Fibroblast of mammary gland (primary cell): ENCODE data around the gene MAN1A1.
A peak's percentile ranks its signal among the peaks of the same experiment; 100 is the strongest.

Experiments used
- DNase-seq: peaks from one replicate; pipeline ENCODE4 v3.0.0-alpha.2; 2010; ENCODE audit warnings: low read depth
- H3K4me3 ChIP-seq: 2 replicates; pipeline ENCODE4 v1.5.1; 2011; ENCODE audit warnings: low read depth, mild to moderate bottlenecking, low read length, moderate library complexity; ENCODE audit not compliant: control insufficient read depth
- TF ChIP-seq, protein P1 (sequence below): conservative IDR thresholded peaks from 2 replicates; pipeline ENCODE4 v1.5.1; 2011; ENCODE audit warnings: low read depth, low read length, inconsistent platforms; ENCODE audit not compliant: control insufficient read depth, insufficient read depth

MAN1A1 gene

DNA sequence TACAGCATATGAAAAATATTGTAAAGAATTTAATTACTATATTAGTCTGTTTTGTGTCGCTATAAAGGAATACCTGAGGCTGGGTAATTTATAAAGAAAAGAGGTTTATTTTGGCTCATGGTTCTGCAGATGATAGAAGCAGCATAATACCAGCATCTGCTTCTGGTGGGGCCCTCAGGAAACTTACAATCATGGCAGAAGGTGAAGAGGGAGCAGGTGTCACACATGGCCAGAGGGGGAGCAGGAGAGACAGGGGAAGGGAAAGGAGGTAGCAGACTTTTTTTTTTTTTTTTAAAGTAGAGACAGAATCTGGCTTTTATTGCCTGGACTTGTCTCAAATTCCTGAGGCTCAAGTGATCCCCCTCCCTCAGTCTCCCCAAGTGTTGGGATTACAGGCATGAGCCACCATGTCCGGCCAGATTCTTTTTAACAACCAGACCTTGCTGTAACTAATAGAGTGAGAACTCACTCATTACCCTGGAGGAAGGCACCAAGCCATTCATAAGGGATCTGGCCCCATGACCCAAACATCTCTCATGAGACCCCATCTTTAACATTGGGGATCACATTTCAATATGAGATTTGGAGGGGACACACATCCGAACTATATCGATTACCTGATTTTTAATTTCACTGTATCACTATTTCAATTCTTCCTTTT lies 64.6 kb downstream of the MAN1A1 start:
- no peak overlapping the region for H3K4me3 ChIP-seq
- no peak for DNase-seq
- TF ChIP-seq, protein P1, sequence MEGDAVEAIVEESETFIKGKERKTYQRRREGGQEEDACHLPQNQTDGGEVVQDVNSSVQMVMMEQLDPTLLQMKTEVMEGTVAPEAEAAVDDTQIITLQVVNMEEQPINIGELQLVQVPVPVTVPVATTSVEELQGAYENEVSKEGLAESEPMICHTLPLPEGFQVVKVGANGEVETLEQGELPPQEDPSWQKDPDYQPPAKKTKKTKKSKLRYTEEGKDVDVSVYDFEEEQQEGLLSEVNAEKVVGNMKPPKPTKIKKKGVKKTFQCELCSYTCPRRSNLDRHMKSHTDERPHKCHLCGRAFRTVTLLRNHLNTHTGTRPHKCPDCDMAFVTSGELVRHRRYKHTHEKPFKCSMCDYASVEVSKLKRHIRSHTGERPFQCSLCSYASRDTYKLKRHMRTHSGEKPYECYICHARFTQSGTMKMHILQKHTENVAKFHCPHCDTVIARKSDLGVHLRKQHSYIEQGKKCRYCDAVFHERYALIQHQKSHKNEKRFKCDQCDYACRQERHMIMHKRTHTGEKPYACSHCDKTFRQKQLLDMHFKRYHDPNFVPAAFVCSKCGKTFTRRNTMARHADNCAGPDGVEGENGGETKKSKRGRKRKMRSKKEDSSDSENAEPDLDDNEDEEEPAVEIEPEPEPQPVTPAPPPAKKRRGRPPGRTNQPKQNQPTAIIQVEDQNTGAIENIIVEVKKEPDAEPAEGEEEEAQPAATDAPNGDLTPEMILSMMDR: peak; percentile 20

DNA sequence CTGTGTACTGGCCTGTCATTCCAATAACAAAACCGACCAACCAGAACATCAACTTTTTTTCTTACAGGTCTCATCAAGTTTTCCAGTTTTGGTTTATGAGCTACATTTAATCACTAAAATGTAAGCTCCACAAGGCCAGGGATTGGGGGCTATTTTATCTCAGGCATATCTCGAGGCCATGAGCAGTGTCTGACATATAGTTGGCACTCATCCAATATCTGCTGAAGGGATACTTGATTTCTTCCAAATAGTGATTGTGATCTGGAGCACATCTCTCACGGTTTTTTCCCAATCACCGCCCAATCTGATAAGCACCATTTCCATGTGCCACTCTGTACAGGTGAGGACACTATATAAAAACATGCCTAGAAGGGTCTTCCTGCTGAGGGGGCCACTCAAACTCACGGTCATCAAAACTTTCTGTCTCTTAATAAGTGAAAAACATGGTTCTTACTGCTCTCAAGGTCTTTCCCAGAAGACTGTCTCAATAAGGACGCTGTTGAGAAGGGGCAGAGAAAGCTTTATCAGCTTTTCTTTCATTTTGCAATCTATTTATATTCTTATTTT lies 65.5 kb downstream of the MAN1A1 start:
- DNase-seq: no peak
- no peak overlapping the region for H3K4me3 ChIP-seq
- TF ChIP-seq, protein P1: no peak

DNA sequence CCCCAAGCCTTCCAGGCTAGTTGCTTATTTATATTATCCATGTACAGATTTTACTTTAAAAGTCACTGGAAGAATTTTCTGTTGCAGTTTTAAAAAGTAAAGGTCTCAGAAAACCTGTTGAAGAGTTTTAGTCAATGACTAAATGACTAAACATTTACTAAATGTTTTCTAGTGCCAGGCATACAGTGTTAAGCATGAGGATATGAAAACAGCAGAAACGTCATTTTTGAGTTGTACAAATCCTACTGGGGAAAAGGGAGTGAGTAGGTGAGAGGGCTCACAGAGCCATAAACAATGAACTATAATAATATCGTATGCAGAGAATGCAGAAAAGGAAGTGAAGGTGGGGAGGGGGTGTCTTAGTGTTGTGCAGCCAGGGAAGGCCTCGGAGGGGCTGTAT lies 66.3 kb downstream of the MAN1A1 start:
- TF ChIP-seq, protein P1: no peak
- DNase-seq: peak; percentile 46
- H3K4me3 ChIP-seq: no peak overlapping the region

DNA sequence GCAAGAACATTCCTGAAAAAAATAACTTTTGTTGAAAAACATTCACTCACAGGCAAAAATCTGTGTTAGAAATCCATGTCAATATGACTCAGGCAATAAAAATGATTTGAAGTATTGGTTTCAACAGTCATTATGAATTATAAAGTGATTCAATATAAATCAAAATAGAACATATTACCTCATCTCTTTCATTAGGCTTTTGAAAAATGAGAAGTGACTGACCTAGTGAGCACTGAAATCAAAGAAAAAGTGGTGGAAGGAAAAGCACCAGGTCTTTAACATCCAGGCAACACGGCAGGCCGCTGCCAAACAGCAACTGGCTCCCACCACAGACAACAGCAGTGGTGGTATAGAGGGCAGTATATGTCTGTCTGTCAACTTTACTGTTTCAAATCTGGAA lies 68.9 kb downstream of the MAN1A1 start:
- peak; percentile 27 for DNase-seq
- H3K4me3 ChIP-seq: no peak overlapping the region
- TF ChIP-seq, protein P1: no peak

DNA sequence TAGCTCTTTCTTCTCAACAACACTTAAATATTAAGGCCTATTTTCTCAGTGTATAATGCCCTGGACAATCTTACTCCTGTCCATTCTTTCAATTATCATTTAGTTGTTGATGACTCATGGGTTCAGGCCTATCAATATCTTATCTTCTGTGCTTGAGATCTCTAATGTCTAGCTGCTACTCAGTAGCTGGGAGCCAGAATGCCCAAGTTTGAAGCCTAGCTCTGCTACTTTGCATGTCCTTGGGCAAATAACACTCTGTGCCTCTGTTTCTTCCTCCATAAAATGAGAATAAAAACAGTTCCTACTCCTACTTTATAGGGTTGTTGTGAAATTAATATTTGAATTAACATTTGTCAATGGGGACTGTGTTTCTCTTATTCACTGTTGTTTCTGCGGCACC lies 69.5 kb downstream of the MAN1A1 start:
- TF ChIP-seq, protein P1: no peak
- no peak for DNase-seq
- no peak overlapping the region for H3K4me3 ChIP-seq

DNA sequence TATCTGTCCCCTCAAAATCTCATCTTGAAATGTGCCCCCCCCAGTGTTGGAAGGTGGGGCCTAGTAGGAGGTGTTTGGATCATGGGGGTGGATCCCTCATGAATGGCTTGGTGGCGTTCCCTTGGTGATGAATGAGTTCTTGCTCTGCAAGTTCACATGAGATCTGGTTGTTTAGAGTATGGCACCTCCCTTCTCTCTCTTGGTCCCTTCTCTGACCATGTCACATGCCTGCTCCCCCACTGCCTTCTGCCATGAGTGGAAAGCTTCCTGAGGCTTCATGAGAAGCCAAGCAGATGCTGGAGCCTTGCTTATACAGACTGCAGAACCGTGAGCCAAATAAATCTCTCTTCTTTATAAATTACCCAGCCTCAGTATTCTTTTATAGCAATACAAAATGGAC lies 70.9 kb downstream of the MAN1A1 start:
- no peak overlapping the region for H3K4me3 ChIP-seq
- DNase-seq: no peak
- TF ChIP-seq, protein P1: no peak
